Stimulated activated CD8-positive, alpha-beta memory T cell treated with anti-CD3 and anti-CD28 coated beads, Interleukin-15, amount 100 ng/mL, for 24 hours (primary cell): Measurements from ENCODE around the gene COLEC11.

Source experiments
- DNase-seq: peaks from one replicate; pipeline ENCODE4 v3.0.0-alpha.2; 2020; ENCODE audit warnings: low read depth

COLEC11 gene

GRCh38 chr2:3585261-3586109 is 9.4 kb upstream of the COLEC11 start:
- no peak for DNase-seq

GRCh38 chr2:3586220-3586619 is 8.7 kb upstream of the COLEC11 start:
- DNase-seq: no peak

DNA sequence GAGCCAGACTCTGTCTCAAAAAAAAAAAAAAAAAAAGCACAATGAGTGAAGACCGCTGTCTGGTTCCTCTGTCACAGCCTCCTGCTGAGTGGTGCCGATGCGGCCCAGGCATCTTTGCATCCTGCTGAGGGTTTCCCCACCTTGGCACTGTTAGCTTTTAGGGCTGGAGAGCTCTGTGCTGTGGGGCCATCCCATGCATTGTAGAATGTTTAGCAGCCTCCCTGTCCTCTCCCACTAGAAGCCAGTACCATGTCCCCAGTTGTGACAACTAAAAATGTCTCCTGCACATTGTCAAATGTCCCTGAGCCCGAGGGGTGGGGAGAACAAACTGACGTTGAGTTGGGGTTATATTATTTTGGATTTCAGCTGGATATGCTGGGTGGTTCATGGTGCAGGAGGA is 7.9 kb upstream of the COLEC11 start:
- no peak for DNase-seq

DNA sequence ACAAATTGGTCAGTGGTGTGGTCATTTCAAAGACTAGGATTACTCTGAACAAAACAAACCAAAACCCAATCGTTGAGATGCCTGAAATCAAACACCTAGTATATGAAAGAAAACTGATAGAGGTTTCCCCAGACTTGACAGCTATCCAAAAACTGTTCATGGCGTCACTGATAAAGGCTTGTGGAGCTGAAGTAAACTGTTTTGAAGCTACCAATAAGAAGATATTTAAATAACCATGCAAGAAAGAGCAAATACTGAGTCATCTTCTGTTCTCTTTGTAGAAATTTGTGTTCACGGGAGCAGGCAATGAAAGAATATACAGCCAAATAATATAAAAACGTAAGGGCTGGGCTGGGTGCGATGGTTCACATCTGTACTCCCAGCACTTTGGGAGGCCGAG is 7.5 kb upstream of the COLEC11 start:
- DNase-seq: no peak

DNA sequence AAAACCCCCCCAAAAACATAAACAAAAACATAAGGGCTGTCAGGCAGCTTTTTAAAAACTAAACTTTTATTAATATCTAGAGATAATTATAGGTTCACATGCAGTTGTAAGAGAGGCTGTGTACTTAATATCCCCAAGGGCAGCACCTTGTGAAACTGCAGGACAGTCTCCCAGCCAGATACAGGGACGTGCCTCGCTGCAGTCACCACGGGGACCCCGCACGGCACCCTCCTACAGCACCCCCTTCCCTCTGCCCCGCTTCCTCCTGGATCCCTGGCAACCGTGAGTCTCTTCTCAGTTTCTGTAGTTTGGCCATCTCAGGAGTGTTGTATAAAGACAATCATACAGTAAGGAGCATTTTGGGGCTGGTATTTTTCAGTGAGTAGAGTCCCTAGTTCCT is 6.8 kb upstream of the COLEC11 start:
- no peak for DNase-seq

- DNase-seq: no peak
Measured at GRCh38 chr2:3589086-3589485, 5.8 kb upstream of the COLEC11 start.

DNA sequence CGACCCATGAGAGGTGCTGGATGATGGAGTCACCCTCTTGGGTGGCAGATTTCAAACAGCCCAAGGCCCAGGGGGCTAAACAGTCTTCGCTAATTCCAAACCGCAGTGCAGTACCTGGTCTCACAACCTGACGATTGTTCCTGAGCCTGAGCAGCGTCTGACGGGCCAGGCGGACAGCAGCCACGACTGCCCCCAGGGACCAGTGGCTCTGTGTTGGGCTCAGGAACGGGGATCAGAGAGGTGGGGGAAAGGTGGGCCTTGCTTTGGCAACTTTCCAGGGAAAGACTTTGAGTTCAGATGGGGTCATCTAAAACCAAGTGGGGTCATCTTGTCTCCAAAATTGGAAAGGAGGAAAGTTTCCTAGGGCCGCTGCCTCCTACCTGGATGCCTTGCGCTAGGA is 492 bp downstream of the COLEC11 start:
- DNase-seq: no peak

GRCh38 chr2:3595985-3596384 is 1.1 kb downstream of the COLEC11 start:
- DNase-seq: no peak

- DNase-seq: no peak
Measured at GRCh38 chr2:3596901-3597417, 2.0 kb downstream of the COLEC11 start.

- DNase-seq: no peak
Measured at GRCh38 chr2:3597567-3597966, 2.7 kb downstream of the COLEC11 start.

- DNase-seq: no peak
Measured at GRCh38 chr2:3598197-3598910, 3.4 kb downstream of the COLEC11 start.

DNA sequence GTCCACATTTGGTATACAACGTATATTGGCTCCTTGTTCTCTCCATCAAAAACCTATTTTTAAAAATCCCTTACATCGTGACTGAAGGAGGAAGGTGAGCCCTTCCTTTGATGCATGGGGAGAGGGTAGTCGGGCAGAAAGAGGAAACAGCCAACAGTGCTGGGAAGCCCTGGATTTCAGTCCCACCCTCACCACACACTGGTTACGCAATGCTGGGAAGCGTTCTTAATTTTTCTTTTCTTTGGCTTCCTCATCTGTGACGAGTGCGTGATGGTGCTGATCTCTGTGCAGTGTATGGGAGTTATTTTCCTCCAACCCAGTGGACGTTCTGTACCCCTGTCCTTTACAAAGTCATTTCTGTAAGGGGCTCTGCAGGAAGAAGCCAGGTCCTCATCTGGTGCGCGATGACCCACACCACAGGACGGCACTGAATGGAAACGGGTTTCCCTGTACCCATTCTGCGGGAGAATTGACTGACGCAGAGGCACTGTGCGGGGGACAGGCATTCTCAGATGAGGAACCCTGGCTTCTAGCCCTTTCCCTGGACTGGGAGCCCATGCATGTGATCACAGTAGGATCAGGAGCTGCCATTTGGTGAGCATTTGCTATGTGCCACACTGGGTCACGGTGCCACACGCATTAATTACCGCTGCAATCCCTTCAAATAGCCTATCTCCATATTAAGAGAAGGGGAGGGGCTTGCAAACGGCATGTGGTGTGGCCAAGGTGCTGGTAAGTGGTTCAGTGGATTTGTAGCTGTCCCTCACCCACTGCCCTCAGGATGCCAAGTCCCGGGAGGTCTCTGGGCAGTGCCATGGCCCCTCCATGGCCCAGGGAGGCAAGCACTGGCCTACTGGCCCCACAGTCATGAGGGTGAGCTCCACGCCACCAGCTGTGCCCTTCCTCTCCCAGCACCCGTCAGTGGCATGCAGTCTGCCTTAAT is 4.3 kb downstream of the COLEC11 start:
- no peak for DNase-seq

DNA sequence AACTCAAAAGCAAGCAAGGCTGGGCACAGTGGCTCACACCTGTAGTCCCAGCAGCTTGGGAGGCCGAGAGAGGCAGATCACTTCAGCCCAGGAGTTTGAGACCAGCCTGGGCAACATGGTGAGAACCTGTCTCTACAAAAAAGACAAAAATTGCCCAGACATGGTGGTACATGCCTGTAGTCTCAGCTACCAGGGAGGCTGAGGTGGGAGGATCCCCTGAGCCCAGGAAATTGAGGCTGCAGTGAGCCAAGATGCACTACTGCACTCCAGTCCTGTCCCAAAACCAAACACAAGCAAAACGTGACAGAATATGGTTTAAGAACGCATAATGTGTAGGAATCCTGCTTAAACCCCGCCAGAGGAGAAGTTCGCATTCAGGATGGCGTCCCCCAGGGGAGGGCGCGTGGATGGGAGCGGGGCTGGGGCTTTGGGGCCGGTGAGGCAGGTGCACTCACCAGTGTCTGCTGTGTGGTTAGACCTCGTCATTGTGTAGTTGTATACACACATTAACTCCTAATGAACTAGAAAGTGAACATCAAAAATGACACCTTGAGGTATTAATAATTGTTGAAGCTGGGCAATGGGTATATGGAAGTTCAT is 5.4 kb downstream of the COLEC11 start:
- DNase-seq: no peak

- DNase-seq: no peak
Measured at GRCh38 chr2:3601561-3602271, 6.8 kb downstream of the COLEC11 start.

GRCh38 chr2:3602553-3603339 is 7.8 kb downstream of the COLEC11 start:
- no peak for DNase-seq

DNA sequence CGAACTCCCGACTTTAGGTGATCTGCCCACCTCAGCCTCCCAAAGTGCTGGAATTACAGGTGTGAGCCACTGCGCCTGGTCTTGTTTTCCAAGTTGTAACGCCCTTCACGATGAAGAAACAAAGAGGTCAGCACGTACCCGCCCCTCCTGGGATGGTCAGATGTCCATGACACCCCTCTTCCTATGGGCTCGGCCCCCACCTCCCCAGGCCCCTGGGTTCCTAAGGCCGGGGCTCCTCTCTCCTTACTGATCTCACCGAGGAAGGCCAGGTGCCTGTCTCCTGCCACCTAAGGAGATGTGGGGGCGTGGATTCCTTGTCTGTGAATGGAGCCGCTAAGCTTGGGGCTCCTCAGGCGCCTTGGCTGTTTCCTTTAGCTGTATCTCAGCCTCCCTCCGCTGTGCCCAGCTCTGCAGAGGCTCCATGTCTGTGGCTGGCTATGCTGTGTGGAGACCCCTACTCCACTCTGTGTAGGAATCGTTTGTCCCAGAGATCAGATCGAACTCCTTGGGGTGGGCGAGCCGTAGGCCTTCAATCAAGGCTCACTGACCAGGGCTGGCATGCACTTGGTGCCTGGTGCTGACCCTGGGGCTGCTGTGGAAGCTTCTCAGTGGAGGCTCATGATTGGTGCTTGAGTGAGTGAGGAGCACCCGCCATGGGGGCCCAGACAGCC is 8.8 kb downstream of the COLEC11 start:
- DNase-seq: no peak

DNA sequence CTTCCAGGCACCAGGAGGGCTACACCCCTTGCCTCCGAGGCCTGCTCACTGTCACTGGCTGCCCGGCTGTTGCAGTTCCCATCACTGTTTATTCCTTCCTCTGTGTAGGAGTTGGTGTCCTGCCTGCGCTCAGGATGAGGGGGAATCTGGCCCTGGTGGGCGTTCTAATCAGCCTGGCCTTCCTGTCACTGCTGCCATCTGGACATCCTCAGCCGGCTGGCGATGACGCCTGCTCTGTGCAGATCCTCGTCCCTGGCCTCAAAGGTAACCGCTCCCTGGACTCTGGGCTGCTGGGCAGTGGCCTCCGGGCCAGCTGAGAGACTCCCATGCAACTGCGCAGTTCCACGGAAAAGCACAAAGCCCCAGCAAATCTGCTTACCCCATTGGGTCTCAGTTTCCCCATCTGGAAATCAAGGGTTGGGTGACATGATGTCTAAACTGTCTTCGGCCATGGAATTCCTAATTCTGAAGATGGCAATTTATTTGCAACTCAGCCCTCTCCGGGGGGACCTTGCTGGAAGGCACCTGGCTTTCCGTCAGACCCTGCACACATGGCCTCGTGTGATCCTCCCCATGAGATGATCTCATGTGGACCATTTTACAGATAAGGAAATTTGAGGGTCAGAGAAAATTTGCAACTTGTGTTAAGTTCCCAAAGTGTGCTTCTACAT is 9.4 kb downstream of the COLEC11 start:
- no peak for DNase-seq

- no peak for DNase-seq
Measured at GRCh38 chr2:3604991-3605961, 10.4 kb downstream of the COLEC11 start.
